ENCODE results near the gene METTL15. TPM values are rescaled to one million over a fixed set of nuclear protein-coding genes. Genes with fewer than 3 reads are reported as not detected.

The METTL15 gene
- total and polyA plus RNA-seq, 2 donors (not counting 1 experiment from before 2014, with no cell fraction given): 3.9 to 19.7 TPM

DNA sequence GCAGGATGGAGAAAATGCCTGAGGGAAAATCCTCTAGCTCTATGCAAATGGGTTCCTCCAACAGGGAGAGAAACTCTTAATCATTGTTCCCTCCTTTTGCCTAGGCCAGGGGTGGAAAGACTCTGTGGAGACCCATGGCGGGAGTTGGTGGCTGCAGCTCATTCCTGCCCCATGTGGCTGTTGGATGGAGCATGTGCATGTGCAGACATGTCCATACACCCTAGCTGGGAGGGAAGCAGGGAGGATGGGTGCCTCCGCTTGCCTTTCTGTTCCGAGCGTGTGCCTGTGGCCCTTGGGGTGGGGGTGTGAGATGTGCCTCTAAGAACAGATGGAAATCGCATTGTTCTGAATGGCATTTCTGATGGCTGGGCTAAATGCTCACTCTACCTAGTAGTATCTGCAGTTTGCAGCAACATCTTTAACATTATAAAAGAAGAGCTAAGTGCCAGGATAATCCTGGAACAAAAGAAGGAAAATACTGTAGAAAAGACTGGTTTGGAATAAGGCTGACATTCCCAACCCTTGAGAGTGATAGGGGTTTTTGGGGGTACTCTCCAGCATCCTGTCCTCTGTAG lies 31.7 kb downstream of the METTL15 start:
- no peak overlapping the region for H3K27ac Mint-ChIP-seq
- no peaks in the 10 kb centered on the region for H4K20me1 ChIP-seq (ENCODE audit: control insufficient read depth, insufficient read depth, low read length, poor library complexity, severe bottlenecking)
- H3K4me2 ChIP-seq (replicated peaks; ENCODE audit: low read depth, low read length, poor library complexity, severe bottlenecking): no peak overlapping the region
- intact Hi-C loops (cut with micrococcal nuclease): no loop called here
- no peak overlapping the region for H3K9ac ChIP-seq (ENCODE audit: low read length)
- no peak for ATAC-seq (ENCODE audit: low read depth)
- no peaks in the 10 kb centered on the region for H3K27me3 ChIP-seq (replicated peaks in 1 of 4; ENCODE audit: control extremely low read depth in 1 of 4, control insufficient read depth in 3 of 4, insufficient read depth in 4 of 4, low read length in 3 of 4)
- H3K4me3 ChIP-seq (ENCODE audit: control extremely low read depth in 1 of 5, extremely low read depth in 1 of 5, insufficient read depth in 1 of 5, low read depth in 2 of 5, low read length in 4 of 5): no peak overlapping the region
- no peaks in the 10 kb centered on the region for H3K4me1 ChIP-seq (ENCODE audit: control insufficient read depth in 2 of 2, insufficient read depth in 2 of 2, low read length in 2 of 2)
- H3K27me3 Mint-ChIP-seq: no peaks in the 10 kb centered on the region
- peaks cover 11 to 22% (median 15%) of the 10 kb centered on the region in 3 donors for H3K9me3 ChIP-seq (ENCODE audit: control extremely low read depth in 1 of 3, control insufficient read depth in 2 of 3, insufficient read depth in 1 of 3, low read length in 2 of 3)
- ChIA-PET POLR2A (no interaction called here), CTCF (no interaction called here)
- no CpG with 5 or more reads among the region's 5 CpGs for WGBS (ENCODE audit: insufficient coverage)
- no peaks in the 10 kb centered on the region for H3K79me2 ChIP-seq (ENCODE audit: control insufficient read depth, insufficient read depth, low read length)
- H3K27ac ChIP-seq (ENCODE audit: low read length in 2 of 2): no peak overlapping the region
- DNase-seq: no peak
- no peak overlapping the region for H3K4me3 Mint-ChIP-seq
- H3K36me3 ChIP-seq (replicated peaks in 1 of 2; ENCODE audit: control extremely low read depth in 1 of 2, control insufficient read depth in 1 of 2, extremely low read depth in 1 of 2, insufficient read depth in 2 of 2, low read length in 1 of 2): no peaks in the 10 kb centered on the region
- peaks cover 6% of the 10 kb centered on the region for H3K4me1 Mint-ChIP-seq
- TF ChIP-seq, protein P1, sequence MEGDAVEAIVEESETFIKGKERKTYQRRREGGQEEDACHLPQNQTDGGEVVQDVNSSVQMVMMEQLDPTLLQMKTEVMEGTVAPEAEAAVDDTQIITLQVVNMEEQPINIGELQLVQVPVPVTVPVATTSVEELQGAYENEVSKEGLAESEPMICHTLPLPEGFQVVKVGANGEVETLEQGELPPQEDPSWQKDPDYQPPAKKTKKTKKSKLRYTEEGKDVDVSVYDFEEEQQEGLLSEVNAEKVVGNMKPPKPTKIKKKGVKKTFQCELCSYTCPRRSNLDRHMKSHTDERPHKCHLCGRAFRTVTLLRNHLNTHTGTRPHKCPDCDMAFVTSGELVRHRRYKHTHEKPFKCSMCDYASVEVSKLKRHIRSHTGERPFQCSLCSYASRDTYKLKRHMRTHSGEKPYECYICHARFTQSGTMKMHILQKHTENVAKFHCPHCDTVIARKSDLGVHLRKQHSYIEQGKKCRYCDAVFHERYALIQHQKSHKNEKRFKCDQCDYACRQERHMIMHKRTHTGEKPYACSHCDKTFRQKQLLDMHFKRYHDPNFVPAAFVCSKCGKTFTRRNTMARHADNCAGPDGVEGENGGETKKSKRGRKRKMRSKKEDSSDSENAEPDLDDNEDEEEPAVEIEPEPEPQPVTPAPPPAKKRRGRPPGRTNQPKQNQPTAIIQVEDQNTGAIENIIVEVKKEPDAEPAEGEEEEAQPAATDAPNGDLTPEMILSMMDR (IDR thresholded peaks at IDR 0.05): no peak
- no peak for TF ChIP-seq EZH2 (IDR thresholded peaks at IDR 0.05; ENCODE audit: borderline replicate concordance, insufficient read depth, low read depth, low read length, poor library complexity, severe bottlenecking)
- H2AFZ ChIP-seq (ENCODE audit: insufficient read depth, low read depth, low read length, poor library complexity, severe bottlenecking): no peak overlapping the region
- H3K9me3 Mint-ChIP-seq (ENCODE audit: insufficient read depth): peaks cover 8% of the 10 kb centered on the region

DNA sequence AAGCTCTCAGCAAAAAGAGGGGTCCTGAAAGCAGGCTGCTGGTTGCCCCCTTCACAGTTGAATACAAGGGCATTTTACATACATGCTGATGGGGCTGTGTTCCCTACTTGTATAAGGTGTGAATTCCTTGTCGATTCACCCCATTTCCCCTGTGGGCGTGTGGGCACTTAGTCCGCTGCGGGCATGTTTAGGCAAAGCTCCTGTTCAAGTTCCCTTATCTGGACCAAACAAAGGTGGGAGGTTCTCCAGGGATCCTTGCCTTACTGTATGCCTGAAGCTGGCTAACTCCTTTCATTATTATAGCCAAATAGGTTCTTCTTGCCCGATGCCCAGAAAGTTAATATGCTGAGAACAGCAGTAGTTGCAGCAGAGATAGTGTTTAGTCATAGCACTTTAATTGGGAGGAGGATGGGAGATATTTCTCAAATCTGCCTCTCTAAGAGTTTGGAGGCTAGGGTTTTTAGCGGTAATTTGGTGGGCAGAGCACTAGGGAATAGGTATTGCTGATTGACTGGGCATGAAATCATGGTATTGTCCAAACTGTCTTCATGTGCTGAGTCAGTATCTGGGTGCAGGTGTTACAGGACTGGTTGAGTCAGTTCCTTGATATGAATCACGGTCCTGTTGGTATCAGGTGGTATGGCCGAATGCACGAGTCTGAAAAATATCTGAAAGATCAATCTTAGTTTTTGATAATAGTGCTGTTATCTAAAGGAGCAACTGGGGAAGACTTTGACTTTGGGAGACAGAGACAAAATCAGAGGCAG lies 32.7 kb downstream of the METTL15 start:
- intact Hi-C loops (cut with micrococcal nuclease): no loop called here
- Histone ChIP-seq H3K27me3 (replicated peaks in 1 of 4; ENCODE audit: control extremely low read depth in 1 of 4, control insufficient read depth in 3 of 4, insufficient read depth in 4 of 4, low read length in 3 of 4) (no peaks in the 10 kb centered on the region), H3K27ac (ENCODE audit: low read length in 2 of 2) (no peak overlapping the region), H2AFZ (ENCODE audit: insufficient read depth, low read depth, low read length, poor library complexity, severe bottlenecking) (no peak overlapping the region), H3K4me2 (replicated peaks; ENCODE audit: low read depth, low read length, poor library complexity, severe bottlenecking) (no peak overlapping the region), H3K9ac (ENCODE audit: low read length) (no peak overlapping the region), H3K4me1 (ENCODE audit: control insufficient read depth in 2 of 2, insufficient read depth in 2 of 2, low read length in 2 of 2) (no peaks in the 10 kb centered on the region), H4K20me1 (ENCODE audit: control insufficient read depth, insufficient read depth, low read length, poor library complexity, severe bottlenecking) (no peaks in the 10 kb centered on the region), H3K36me3 (replicated peaks in 1 of 2; ENCODE audit: control extremely low read depth in 1 of 2, control insufficient read depth in 1 of 2, extremely low read depth in 1 of 2, insufficient read depth in 2 of 2, low read length in 1 of 2) (no peaks in the 10 kb centered on the region), H3K9me3 (ENCODE audit: control extremely low read depth in 1 of 3, control insufficient read depth in 2 of 3, insufficient read depth in 1 of 3, low read length in 2 of 3) (peaks cover 11 to 22% (median 15%) of the 10 kb centered on the region in 3 donors), H3K4me3 (ENCODE audit: control extremely low read depth in 1 of 5, extremely low read depth in 1 of 5, insufficient read depth in 1 of 5, low read depth in 2 of 5, low read length in 4 of 5) (no peak overlapping the region), H3K79me2 (ENCODE audit: control insufficient read depth, insufficient read depth, low read length) (no peaks in the 10 kb centered on the region)
- H3K4me3 Mint-ChIP-seq: no peak overlapping the region
- H3K27me3 Mint-ChIP-seq: no peaks in the 10 kb centered on the region
- ChIA-PET CTCF (no interaction called here), POLR2A (no interaction called here)
- H3K9me3 Mint-ChIP-seq (ENCODE audit: insufficient read depth): peaks cover 7% of the 10 kb centered on the region
- TF ChIP-seq, protein P1 (IDR thresholded peaks at IDR 0.05): no peak
- no peak for TF ChIP-seq EZH2 (IDR thresholded peaks at IDR 0.05; ENCODE audit: borderline replicate concordance, insufficient read depth, low read depth, low read length, poor library complexity, severe bottlenecking)
- DNase-seq (no peak), ATAC-seq (ENCODE audit: low read depth) (no peak)
- peaks cover 7% of the 10 kb centered on the region for H3K4me1 Mint-ChIP-seq
- no peak overlapping the region for H3K27ac Mint-ChIP-seq
- 98% methylated on average over 8 of the region's 9 CpGs for WGBS (ENCODE audit: insufficient coverage)
